C4-2B (cell line): Measurements from ENCODE around the gene FAS.

Experiments used
- ZFX ChIP-seq: fragments of 450-650 bp; IDR thresholded peaks from 2 replicates; pipeline ENCODE4 v1.6.1; 2017
- TF ChIP-seq, protein P1 (sequence below): fragments of 450-650 bp; conservative IDR thresholded peaks from 2 replicates; pipeline ENCODE4 v1.5.1; 2017; ENCODE audit warnings: mild to moderate bottlenecking

DNA sequence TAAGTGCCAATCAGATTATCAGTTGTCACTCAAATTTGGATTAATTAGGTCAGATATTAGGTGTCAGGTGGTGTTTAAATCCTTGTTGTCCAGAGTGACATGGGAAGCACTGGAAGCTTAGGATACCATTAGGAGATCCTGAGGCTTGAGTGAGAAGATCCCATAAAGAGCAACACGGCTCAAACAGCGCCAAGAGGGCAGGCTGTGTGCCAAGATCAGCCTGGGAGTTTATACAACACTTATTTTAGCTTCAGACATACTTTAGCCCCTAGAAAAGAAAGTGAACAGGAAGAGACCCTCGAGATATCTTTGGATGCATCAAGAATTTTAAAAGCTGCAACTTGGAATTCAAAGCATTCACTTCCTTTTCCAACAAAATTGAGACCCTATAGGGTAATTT is 23.8 kb upstream of the FAS start:
- TF ChIP-seq, protein P1, sequence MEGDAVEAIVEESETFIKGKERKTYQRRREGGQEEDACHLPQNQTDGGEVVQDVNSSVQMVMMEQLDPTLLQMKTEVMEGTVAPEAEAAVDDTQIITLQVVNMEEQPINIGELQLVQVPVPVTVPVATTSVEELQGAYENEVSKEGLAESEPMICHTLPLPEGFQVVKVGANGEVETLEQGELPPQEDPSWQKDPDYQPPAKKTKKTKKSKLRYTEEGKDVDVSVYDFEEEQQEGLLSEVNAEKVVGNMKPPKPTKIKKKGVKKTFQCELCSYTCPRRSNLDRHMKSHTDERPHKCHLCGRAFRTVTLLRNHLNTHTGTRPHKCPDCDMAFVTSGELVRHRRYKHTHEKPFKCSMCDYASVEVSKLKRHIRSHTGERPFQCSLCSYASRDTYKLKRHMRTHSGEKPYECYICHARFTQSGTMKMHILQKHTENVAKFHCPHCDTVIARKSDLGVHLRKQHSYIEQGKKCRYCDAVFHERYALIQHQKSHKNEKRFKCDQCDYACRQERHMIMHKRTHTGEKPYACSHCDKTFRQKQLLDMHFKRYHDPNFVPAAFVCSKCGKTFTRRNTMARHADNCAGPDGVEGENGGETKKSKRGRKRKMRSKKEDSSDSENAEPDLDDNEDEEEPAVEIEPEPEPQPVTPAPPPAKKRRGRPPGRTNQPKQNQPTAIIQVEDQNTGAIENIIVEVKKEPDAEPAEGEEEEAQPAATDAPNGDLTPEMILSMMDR, result no peak
- TF ChIP-seq ZFX, result no peak
